ENCODE measurements around the gene TARBP1. TPM values are rescaled to one million over a fixed set of nuclear protein-coding genes. Genes with fewer than 3 reads are reported as not detected.

TARBP1 gene
- total and polyA plus RNA-seq, 3 donors from 2014 or later, result 29.5 to 39.8 (median 31.3) TPM

DNA sequence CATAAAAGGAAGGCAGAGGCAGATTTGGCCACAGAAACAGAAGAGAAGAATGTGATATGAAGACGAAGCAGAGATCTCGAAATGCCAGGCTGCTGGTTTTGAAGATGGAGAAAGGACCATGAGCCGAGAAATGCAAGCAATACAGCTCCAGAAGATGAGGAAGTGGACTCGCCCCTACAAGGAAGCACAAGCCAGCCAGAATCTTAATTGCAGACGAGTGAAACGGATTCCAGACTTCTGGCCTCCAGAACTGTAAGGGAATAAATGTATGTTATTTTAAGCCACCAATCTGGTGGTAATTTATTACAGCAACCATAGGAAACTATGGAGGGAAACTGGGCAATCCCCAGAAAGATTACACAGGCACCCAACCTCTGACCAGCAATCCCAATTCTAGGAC, 24.1 kb downstream of the TARBP1 start:
- no peak for TF ChIP-seq POLR2A (IDR thresholded peaks at IDR 0.05)
- no peak for TF ChIP-seq CTCF (IDR thresholded peaks at IDR 0.05)
- Histone ChIP-seq H3K36me3 (ENCODE audit: low read depth, missing control alignments) (no peaks in the 10 kb centered on the region), H3K27me3 (no peaks in the 10 kb centered on the region), H3K4me3 (no peak overlapping the region), H3K27ac (no peak overlapping the region), H3K9me3 (no peaks in the 10 kb centered on the region), H3K4me1 (no peaks in the 10 kb centered on the region)
- no peak for DNase-seq
- intact Hi-C loops (cut with DNase I; ENCODE audit: low total_unique reads), result no loop called here
- 91% methylated on average over 6 of the region's 6 CpGs for WGBS, 2 donors

DNA sequence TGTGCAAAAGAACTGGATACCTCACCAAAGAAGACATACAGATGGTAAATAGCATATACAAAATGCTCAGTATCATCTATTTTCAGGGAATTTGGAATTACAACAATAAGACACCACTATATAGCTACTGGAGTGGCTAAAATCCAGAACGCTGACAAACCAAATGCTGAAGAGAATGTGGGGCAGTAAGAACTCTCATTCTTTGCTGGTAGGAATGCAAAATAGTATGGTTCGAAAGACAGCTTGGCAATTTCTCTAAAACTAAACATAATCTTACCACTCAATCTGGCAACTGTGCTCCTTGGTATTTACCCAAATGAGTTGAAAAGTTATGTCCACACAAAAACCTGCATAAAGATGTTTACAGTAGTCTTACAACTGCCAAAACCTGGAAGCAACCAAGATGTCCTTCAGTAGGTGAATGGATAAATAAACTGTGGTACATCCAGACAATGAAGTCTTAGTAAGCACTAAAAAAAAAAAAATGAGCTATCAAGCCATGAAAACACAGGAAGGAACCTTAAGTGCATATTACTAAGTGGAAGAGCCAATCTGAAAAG, 26.5 kb downstream of the TARBP1 start:
- no peak overlapping the region for H3K4me3 ChIP-seq
- H3K9me3 ChIP-seq, result no peaks in the 10 kb centered on the region
- H3K36me3 ChIP-seq (ENCODE audit: low read depth, missing control alignments), result no peaks in the 10 kb centered on the region
- intact Hi-C loops (cut with DNase I; ENCODE audit: low total_unique reads), result no loop called here
- no peak for DNase-seq
- H3K4me1 ChIP-seq, result no peaks in the 10 kb centered on the region
- WGBS, 2 donors, result 92 to 94% methylated on average over 2 of the region's 2 CpGs
- H3K27ac ChIP-seq, result no peak overlapping the region
- no peak for TF ChIP-seq POLR2A (IDR thresholded peaks at IDR 0.05)
- H3K27me3 ChIP-seq, result no peaks in the 10 kb centered on the region

DNA sequence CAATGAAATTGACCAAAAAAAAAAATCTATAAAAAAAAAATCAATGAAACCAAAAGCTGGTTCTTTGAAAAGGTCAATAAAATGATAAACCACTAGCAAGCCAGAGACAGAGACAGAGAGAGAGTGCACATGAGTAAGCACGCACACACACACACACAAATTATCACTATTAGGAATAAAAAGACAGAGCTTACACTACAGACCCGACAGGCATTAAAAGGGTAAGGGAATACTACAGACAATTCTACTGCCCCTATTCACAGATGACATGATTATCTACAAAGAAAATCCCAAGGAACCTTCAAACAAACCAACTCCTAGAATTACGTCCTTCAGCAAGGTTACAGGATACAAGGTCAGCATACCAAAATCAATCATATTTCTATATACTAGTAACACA, 38.6 kb downstream of the TARBP1 start:
- DNase-seq, result no peak
- no peaks in the 10 kb centered on the region for H3K9me3 ChIP-seq
- intact Hi-C loops (cut with DNase I; ENCODE audit: low total_unique reads), result no loop called here
- H3K36me3 ChIP-seq (ENCODE audit: low read depth, missing control alignments), result no peaks in the 10 kb centered on the region
- H3K27me3 ChIP-seq, result no peaks in the 10 kb centered on the region
- 94 to 95% methylated on average over 3 of the region's 3 CpGs for WGBS, 2 donors
- H3K4me1 ChIP-seq, result no peaks in the 10 kb centered on the region
- no peak overlapping the region for H3K27ac ChIP-seq
- no peak for TF ChIP-seq POLR2A (IDR thresholded peaks at IDR 0.05)
- TF ChIP-seq CTCF (IDR thresholded peaks at IDR 0.05), result no peak
- H3K4me3 ChIP-seq, result no peak overlapping the region

GRCh38 chr1:234438579-234438978, 40.4 kb downstream of the TARBP1 start:
- WGBS, 2 donors, result 93 to 95% methylated on average over 4 of the region's 4 CpGs
- H3K36me3 ChIP-seq (ENCODE audit: low read depth, missing control alignments), result no peaks in the 10 kb centered on the region
- DNase-seq, result no peak

GRCh38 chr1:234437423-234438171, 41.4 kb downstream of the TARBP1 start:
- 70 to 78% methylated on average over 6 of the region's 6 CpGs for WGBS, 2 donors
- no peaks in the 10 kb centered on the region for H3K9me3 ChIP-seq
- no peak for DNase-seq
- no peak overlapping the region for H3K27ac ChIP-seq
- no peak overlapping the region for H3K4me3 ChIP-seq
- intact Hi-C loops (cut with DNase I; ENCODE audit: low total_unique reads), result no loop called here
- no peaks in the 10 kb centered on the region for H3K27me3 ChIP-seq
- TF ChIP-seq CTCF (IDR thresholded peaks at IDR 0.05) (no peak), POLR2A (IDR thresholded peaks at IDR 0.05) (no peak)
- no peaks in the 10 kb centered on the region for H3K4me1 ChIP-seq
- H3K36me3 ChIP-seq (ENCODE audit: low read depth, missing control alignments), result no peaks in the 10 kb centered on the region

More at GRCh38 chr1:234438579-234438978, 40.4 kb downstream of the TARBP1 start:
- no peaks in the 10 kb centered on the region for H3K27me3 ChIP-seq
- no peak overlapping the region for H3K4me3 ChIP-seq
- H3K27ac ChIP-seq, result no peak overlapping the region
- H3K9me3 ChIP-seq, result no peaks in the 10 kb centered on the region
- H3K4me1 ChIP-seq, result no peaks in the 10 kb centered on the region
- intact Hi-C loops (cut with DNase I; ENCODE audit: low total_unique reads), result no loop called here
- no peak for TF ChIP-seq POLR2A (IDR thresholded peaks at IDR 0.05)
- no peak for TF ChIP-seq CTCF (IDR thresholded peaks at IDR 0.05)

All from testis (tissue), 3 donors.